PFSK-1 (cell line): ENCODE results near the gene PID1.

ENCODE experiments used
- POLR2AphosphoS5 ChIP-seq: IDR thresholded peaks from 2 replicates; pipeline ENCODE4 v1.6.1; 2012; ENCODE audit warnings: low read depth, mild to moderate bottlenecking, control low read depth, low read length, moderate library complexity
- SIN3A ChIP-seq: IDR thresholded peaks from 2 replicates; pipeline ENCODE4 v1.6.1; 2012; ENCODE audit warnings: mild to moderate bottlenecking, low read length, moderate library complexity, borderline replicate concordance; ENCODE audit not compliant: insufficient read depth

- no peak for TF ChIP-seq POLR2AphosphoS5
- TF ChIP-seq SIN3A: no peak
These were observed 33.8 kb downstream of the PID1 start for GRCh38 chr2:229237270-229237669.
